ENCODE measurements around the gene UBASH3B. TPM values are rescaled to one million over a fixed set of nuclear protein-coding genes. Genes with fewer than 3 reads are reported as not detected.

Gene UBASH3B
- total and polyA plus RNA-seq, 8 donors: 0.58 to 60.5 (median 3.1) TPM

GRCh38 chr11:122656631-122657101 lies 1.1 kb downstream of the UBASH3B start:
- Histone ChIP-seq H3K4me3 (peak overlapping the region; percentile 71 to 86 (median 78)), H3K36me3 (no peaks in the 10 kb centered on the region), H3K4me1 (peaks cover 7 to 20% (median 18%) of the 10 kb centered on the region in 4 donors), H3K27me3 (peaks cover 0 to 16% (median 0%) of the 10 kb centered on the region in 3 donors), H3K9me3 (no peaks in the 10 kb centered on the region), H3K27ac (peak overlapping the region; percentile 81 to 95 (median 91))
- WGBS, 5 donors: 0 to 4% (median 1%) methylated on average over 9 to 25 of the region's 25 CpGs
- DNase-seq: peak; percentile 64 to 70
- TF ChIP-seq, protein P1, sequence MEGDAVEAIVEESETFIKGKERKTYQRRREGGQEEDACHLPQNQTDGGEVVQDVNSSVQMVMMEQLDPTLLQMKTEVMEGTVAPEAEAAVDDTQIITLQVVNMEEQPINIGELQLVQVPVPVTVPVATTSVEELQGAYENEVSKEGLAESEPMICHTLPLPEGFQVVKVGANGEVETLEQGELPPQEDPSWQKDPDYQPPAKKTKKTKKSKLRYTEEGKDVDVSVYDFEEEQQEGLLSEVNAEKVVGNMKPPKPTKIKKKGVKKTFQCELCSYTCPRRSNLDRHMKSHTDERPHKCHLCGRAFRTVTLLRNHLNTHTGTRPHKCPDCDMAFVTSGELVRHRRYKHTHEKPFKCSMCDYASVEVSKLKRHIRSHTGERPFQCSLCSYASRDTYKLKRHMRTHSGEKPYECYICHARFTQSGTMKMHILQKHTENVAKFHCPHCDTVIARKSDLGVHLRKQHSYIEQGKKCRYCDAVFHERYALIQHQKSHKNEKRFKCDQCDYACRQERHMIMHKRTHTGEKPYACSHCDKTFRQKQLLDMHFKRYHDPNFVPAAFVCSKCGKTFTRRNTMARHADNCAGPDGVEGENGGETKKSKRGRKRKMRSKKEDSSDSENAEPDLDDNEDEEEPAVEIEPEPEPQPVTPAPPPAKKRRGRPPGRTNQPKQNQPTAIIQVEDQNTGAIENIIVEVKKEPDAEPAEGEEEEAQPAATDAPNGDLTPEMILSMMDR (IDR thresholded peaks at IDR 0.05): no peak
- intact Hi-C loops (cut with DNase I; ENCODE audit: low total_unique reads): no loop called here

GRCh38 chr11:122659676-122660554 lies 4.4 kb downstream of the UBASH3B start:
- WGBS, 5 donors: 86 to 92% (median 90%) methylated on average over 10 to 11 of the region's 11 CpGs

DNA sequence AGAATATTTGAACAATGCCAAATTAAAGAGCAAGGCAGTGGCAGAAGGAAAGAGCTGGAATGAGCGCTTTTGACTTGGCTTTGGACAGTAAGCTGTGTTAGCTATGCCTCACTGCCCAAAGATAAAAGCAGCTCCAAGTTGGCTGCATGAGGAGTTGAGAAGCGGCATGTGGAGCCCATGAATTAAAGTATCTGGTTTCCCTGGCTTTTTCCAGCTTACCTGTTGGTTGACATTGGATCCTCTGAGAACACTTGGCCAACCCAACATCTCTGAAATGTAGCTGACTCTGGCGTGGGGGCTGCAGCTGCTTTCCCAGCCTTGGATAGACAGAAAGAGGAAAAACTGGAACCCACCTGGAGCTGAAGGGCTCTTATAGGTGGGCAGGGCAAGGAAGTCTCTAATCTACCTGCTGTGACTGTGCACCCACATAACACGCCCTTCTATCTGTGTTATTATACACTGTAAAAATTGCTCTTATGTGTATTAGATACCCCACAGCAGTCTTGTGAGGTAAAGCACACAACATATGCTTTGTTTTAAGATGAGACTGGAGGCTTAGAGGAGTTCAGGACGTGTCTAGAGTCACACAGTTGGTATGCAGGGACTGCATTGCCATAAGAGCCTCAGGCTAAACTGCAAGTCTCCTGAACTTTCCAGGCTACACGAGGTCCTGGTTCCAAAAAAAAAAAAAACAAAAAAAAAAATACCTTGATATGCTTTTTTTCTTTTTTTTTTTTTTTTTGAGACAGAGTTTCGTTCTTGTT lies 5.8 kb downstream of the UBASH3B start:
- peaks cover 7 to 24% (median 12%) of the 10 kb centered on the region in 4 donors for H3K4me1 ChIP-seq
- H3K27me3 ChIP-seq: no peaks in the 10 kb centered on the region
- TF ChIP-seq, protein P1 (IDR thresholded peaks at IDR 0.05): no peak
- TF ChIP-seq EP300 (IDR thresholded peaks at IDR 0.05) (no peak), POLR2A (IDR thresholded peaks at IDR 0.05) (no peak), POLR2AphosphoS5 (IDR thresholded peaks at IDR 0.05) (no peak)
- no peaks in the 10 kb centered on the region for H3K36me3 ChIP-seq
- no peak for DNase-seq
- no peaks in the 10 kb centered on the region for H3K9me3 ChIP-seq
- intact Hi-C loops (cut with DNase I; ENCODE audit: low total_unique reads): no loop called here
- H3K4me3 ChIP-seq: no peak overlapping the region
- 79 to 82% (median 81%) methylated on average over 7 of the region's 7 CpGs for WGBS, 5 donors
- no peak overlapping the region for H3K27ac ChIP-seq

More at GRCh38 chr11:122659676-122660554, 4.4 kb downstream of the UBASH3B start:
- TF ChIP-seq POLR2A (IDR thresholded peaks at IDR 0.05): no peak
- TF ChIP-seq, protein P1 (IDR thresholded peaks at IDR 0.05): no peak
- no peak for TF ChIP-seq EP300 (IDR thresholded peaks at IDR 0.05)
- no peak for TF ChIP-seq POLR2AphosphoS5 (IDR thresholded peaks at IDR 0.05)
- no peaks in the 10 kb centered on the region for H3K36me3 ChIP-seq
- peaks cover 7 to 19% (median 18%) of the 10 kb centered on the region in 4 donors for H3K4me1 ChIP-seq
- no peak overlapping the region for H3K27ac ChIP-seq
- no peak overlapping the region for H3K4me3 ChIP-seq
- H3K27me3 ChIP-seq: no peaks in the 10 kb centered on the region
- no peaks in the 10 kb centered on the region for H3K9me3 ChIP-seq
- no peak for DNase-seq
- intact Hi-C loops (cut with DNase I; ENCODE audit: low total_unique reads): no loop called here

DNA sequence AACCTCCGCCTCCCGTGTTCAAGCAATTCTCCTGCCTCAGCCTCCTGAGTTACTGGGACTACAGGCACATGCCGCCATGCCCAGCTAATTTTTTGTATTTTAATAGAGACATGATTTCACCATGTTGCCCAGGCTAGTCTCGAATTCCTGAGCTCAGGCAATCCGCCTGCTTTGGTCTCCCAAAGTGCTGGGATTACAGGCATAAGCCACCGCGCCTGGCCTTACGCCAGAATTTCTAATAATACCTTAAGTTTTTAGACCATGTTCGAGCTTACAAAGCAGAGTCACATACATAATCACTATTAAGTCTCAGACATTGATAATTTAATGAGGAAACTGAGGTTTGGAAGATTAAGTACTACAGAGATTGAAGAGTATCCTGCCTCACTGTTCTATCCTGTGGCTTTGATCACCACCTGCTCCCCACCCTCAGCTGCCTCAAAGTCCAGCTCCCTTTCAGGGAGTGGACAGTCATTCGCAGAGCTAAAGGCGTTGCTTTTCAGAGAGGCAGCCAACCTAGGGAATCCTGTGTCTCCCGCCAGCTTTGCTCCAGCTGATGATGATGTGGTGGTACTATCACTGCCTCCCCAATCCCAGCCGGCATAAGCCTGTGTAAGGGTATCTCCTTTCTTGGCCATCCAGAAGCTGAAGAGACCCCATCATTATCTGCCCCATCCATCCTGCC lies 7.7 kb downstream of the UBASH3B start:
- no peaks in the 10 kb centered on the region for H3K36me3 ChIP-seq
- DNase-seq: no peak
- 90 to 96% (median 92%) methylated on average over 13 of the region's 13 CpGs for WGBS, 5 donors
- H3K27ac ChIP-seq: no peak overlapping the region
- intact Hi-C loops (cut with DNase I; ENCODE audit: low total_unique reads): no loop called here
- peaks cover 0 to 10% (median 3%) of the 10 kb centered on the region in 4 donors for H3K4me1 ChIP-seq
- no peak overlapping the region for H3K4me3 ChIP-seq
- no peaks in the 10 kb centered on the region for H3K27me3 ChIP-seq
- TF ChIP-seq EP300 (IDR thresholded peaks at IDR 0.05) (no peak), POLR2AphosphoS5 (IDR thresholded peaks at IDR 0.05) (no peak), POLR2A (IDR thresholded peaks at IDR 0.05) (no peak)
- TF ChIP-seq, protein P1 (IDR thresholded peaks at IDR 0.05): no peak
- H3K9me3 ChIP-seq: no peaks in the 10 kb centered on the region
